NCI-H187 (cell line): ENCODE data around the gene PPP1R18.
A peak's percentile ranks its signal among the peaks of the same experiment; 100 is the strongest.
"Not testable (repeated sequence)": the region's sequence is repeated elsewhere in the genome, so short reads cannot be mapped to it uniquely, and the experiment has no call there.

Experiments
- DNase-seq, 2 experiments: peaks; one replicate each; lab custom pipeline; 2025; lab: John Stamatoyannopoulos, UW

PPP1R18 gene

GRCh38 chr6:30719791-30720737, 33.6 kb upstream of the PPP1R18 start, which contains the start of gene TUBB:
TSS of gene TUBB (plus strand) at chr6:30720352. CDS start at chr6:30720507, 155 bp downstream.
- peak; percentile 89 to 91 for DNase-seq

GRCh38 chr6:30719356-30719755, 32.9 kb upstream of the PPP1R18 start:
- DNase-seq = no peak

- DNase-seq = not testable (repeated sequence)
Observed at GRCh38 chr6:30717845-30718720, 31.6 kb upstream of the PPP1R18 start.

- peak; percentile 95 to 99 for DNase-seq
Observed at GRCh38 chr6:30717129-30717844, 30.8 kb upstream of the PPP1R18 start, which contains the start of gene MDC1. TSS of gene MDC1 (minus strand) at chr6:30717281. CDS start at chr6:30715175, 2,106 bp downstream.

- DNase-seq = no peak
Observed at GRCh38 chr6:30716879-30717128, 30.4 kb upstream of the PPP1R18 start.

GRCh38 chr6:30714263-30714662, 27.8 kb upstream of the PPP1R18 start:
- no peak for DNase-seq

GRCh38 chr6:30712441-30712945, 26.0 kb upstream of the PPP1R18 start:
- DNase-seq = no peak

GRCh38 chr6:30711758-30712380, 25.4 kb upstream of the PPP1R18 start:
- no peak for DNase-seq

GRCh38 chr6:30709101-30709868, 22.8 kb upstream of the PPP1R18 start:
- DNase-seq = no peak

GRCh38 chr6:30707281-30707850, 20.9 kb upstream of the PPP1R18 start:
- DNase-seq = peak; percentile 36 to 62

- no peak for DNase-seq
Observed at GRCh38 chr6:30705620-30706019, 19.2 kb upstream of the PPP1R18 start.

GRCh38 chr6:30703821-30704220, 17.4 kb upstream of the PPP1R18 start:
- no peak for DNase-seq

GRCh38 chr6:30703011-30703410, 16.6 kb upstream of the PPP1R18 start:
- no peak for DNase-seq

- DNase-seq = no peak
Observed at GRCh38 chr6:30700340-30700739, 13.9 kb upstream of the PPP1R18 start.

GRCh38 chr6:30696432-30696831, 10.0 kb upstream of the PPP1R18 start:
- no peak for DNase-seq

- DNase-seq = no peak
Observed at GRCh38 chr6:30691208-30691847, 4.9 kb upstream of the PPP1R18 start.

- DNase-seq = peak; percentile 72 to 85
Observed at GRCh38 chr6:30690403-30691207, 4.2 kb upstream of the PPP1R18 start, which contains the start of gene NRM. TSS of gene NRM (minus strand) at chr6:30690984. CDS start at chr6:30690974, 10 bp downstream.

GRCh38 chr6:30689985-30690384, 3.5 kb upstream of the PPP1R18 start:
- DNase-seq = no peak
